NCI-H2196 (cell line): ENCODE measurements around the gene PTHLH.

Experiments used
- DNase-seq: peaks from one replicate; lab custom pipeline; 2025; ENCODE audit not compliant: unreplicated experiment; lab: John Stamatoyannopoulos, UW

The PTHLH gene

GRCh38 chr12:27940245-27940644, 32.3 kb downstream of the PTHLH start:
- no peak for DNase-seq

GRCh38 chr12:27937768-27938167, 34.8 kb downstream of the PTHLH start:
- no peak for DNase-seq

GRCh38 chr12:27936196-27936595, 36.3 kb downstream of the PTHLH start:
- no peak for DNase-seq

GRCh38 chr12:27934276-27934675, 38.3 kb downstream of the PTHLH start:
- DNase-seq = no peak

GRCh38 chr12:27931390-27931789, 41.1 kb downstream of the PTHLH start:
- no peak for DNase-seq

- no peak for DNase-seq
Observed at GRCh38 chr12:27927347-27927746, 45.2 kb downstream of the PTHLH start.

GRCh38 chr12:27924350-27925135, 48.0 kb downstream of the PTHLH start:
- no peak for DNase-seq

GRCh38 chr12:27922531-27923139, 49.9 kb downstream of the PTHLH start:
- peak; percentile 35 for DNase-seq

GRCh38 chr12:27919671-27920235, 52.8 kb downstream of the PTHLH start:
- no peak for DNase-seq

GRCh38 chr12:27915536-27915935, 57.0 kb downstream of the PTHLH start:
- no peak for DNase-seq

- no peak for DNase-seq
Observed at GRCh38 chr12:27915021-27915420, 57.5 kb downstream of the PTHLH start.

- no peak for DNase-seq
Observed at GRCh38 chr12:27913999-27914614, 58.4 kb downstream of the PTHLH start.

GRCh38 chr12:27911397-27911796, 61.1 kb downstream of the PTHLH start:
- no peak for DNase-seq
